Measurements from ENCODE around the gene UGT2B15.

DNA sequence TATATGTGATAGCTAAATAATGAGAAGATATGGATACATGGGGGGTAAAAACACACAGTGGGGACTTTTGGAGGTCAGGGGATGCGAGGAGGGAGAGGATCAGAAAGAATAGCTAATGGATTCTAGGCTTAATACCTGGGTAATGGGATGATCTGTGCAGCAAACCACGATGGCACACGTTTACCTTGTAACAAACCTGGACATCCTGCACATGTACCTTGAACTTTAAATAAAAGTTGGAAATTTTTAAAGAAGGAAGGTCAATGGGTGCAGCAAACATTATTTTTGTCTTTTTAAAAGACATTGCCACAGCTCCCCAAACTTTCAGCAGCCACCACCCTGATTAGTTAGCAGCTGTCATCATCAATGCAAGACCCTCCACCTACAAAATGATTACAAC lies 29.7 kb upstream of the UGT2B15 start:
- TF ChIP-seq POLR2A (IDR thresholded peaks at IDR 0.05) (no peak), CTCF (IDR thresholded peaks at IDR 0.05) (no peak)
